ENCODE measurements around the gene TRPM7.

- TF ChIP-seq, protein P1, sequence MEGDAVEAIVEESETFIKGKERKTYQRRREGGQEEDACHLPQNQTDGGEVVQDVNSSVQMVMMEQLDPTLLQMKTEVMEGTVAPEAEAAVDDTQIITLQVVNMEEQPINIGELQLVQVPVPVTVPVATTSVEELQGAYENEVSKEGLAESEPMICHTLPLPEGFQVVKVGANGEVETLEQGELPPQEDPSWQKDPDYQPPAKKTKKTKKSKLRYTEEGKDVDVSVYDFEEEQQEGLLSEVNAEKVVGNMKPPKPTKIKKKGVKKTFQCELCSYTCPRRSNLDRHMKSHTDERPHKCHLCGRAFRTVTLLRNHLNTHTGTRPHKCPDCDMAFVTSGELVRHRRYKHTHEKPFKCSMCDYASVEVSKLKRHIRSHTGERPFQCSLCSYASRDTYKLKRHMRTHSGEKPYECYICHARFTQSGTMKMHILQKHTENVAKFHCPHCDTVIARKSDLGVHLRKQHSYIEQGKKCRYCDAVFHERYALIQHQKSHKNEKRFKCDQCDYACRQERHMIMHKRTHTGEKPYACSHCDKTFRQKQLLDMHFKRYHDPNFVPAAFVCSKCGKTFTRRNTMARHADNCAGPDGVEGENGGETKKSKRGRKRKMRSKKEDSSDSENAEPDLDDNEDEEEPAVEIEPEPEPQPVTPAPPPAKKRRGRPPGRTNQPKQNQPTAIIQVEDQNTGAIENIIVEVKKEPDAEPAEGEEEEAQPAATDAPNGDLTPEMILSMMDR (IDR thresholded peaks at IDR 0.05; ENCODE audit: borderline replicate concordance, extremely low read depth, low read length, poor library complexity, severe bottlenecking) = no peak
- no peak for TF ChIP-seq EZH2 (IDR thresholded peaks at IDR 0.05; ENCODE audit: borderline replicate concordance, low read depth, low read length, severe bottlenecking)
Observed at GRCh38 chr15:50710585-50710984, 24.0 kb upstream of the TRPM7 start.
